ENCODE results near the gene KIF5A. TPM values are rescaled to one million over a fixed set of nuclear protein-coding genes. Genes with fewer than 3 reads are reported as not detected.
"Not testable (repeated sequence)": the region's sequence is repeated elsewhere in the genome, so short reads cannot be mapped to it uniquely, and the experiment has no call there.

Gene KIF5A
- total RNA-seq, 1 donor from 2014 or later, result not detected

- DNase-seq (ENCODE audit: low read depth), result no peak
Measured at GRCh38 chr12:57617942-57618341, 68.1 kb downstream of the KIF5A start.

- DNase-seq (ENCODE audit: low read depth), result not testable (repeated sequence)
Measured at GRCh38 chr12:57618431-57618830, 68.6 kb downstream of the KIF5A start.

GRCh38 chr12:57618966-57619433 lies 69.2 kb downstream of the KIF5A start:
- no peak for DNase-seq (ENCODE audit: low read depth)

- no peak for DNase-seq (ENCODE audit: low read depth)
Measured at GRCh38 chr12:57619434-57620244, 69.8 kb downstream of the KIF5A start.

GRCh38 chr12:57620245-57620935 lies 70.5 kb downstream of the KIF5A start:
- no peak for DNase-seq (ENCODE audit: low read depth)

GRCh38 chr12:57620936-57621496 lies 71.2 kb downstream of the KIF5A start:
- DNase-seq (ENCODE audit: low read depth), result peak; percentile 57

GRCh38 chr12:57621497-57622292 lies 71.9 kb downstream of the KIF5A start:
- peak; percentile 51 for DNase-seq (ENCODE audit: low read depth)

GRCh38 chr12:57622293-57623245 lies 72.7 kb downstream of the KIF5A start:
- DNase-seq (ENCODE audit: low read depth), result no peak

GRCh38 chr12:57623385-57623784 lies 73.5 kb downstream of the KIF5A start:
- no peak for DNase-seq (ENCODE audit: low read depth)

- DNase-seq (ENCODE audit: low read depth), result no peak
Measured at GRCh38 chr12:57623811-57624390, 74.1 kb downstream of the KIF5A start.

- DNase-seq (ENCODE audit: low read depth), result no peak
Measured at GRCh38 chr12:57624441-57625220, 74.8 kb downstream of the KIF5A start.

- DNase-seq (ENCODE audit: low read depth), result no peak
Measured at GRCh38 chr12:57625261-57626032, 75.6 kb downstream of the KIF5A start.

- DNase-seq (ENCODE audit: low read depth), result no peak
Measured at GRCh38 chr12:57626111-57626920, 76.5 kb downstream of the KIF5A start.

- no peak for DNase-seq (ENCODE audit: low read depth)
Measured at GRCh38 chr12:57626921-57627445, 77.1 kb downstream of the KIF5A start.

- no peak for DNase-seq (ENCODE audit: low read depth)
Measured at GRCh38 chr12:57627501-57628279, 77.8 kb downstream of the KIF5A start.

Data from myocyte (in vitro differentiated cells).